Body of pancreas (tissue), 4 donors: ENCODE data around the gene STAC. TPM values are rescaled to one million over a fixed set of nuclear protein-coding genes. Genes with fewer than 3 reads are reported as not detected.

Experiments
- ATAC-seq: fragments of 150-250 bp; one replicate; pipeline ENCODE4 v1.9.1; 2016
- DNase-seq, 4 donors: peaks; one replicate each; pipeline ENCODE4 v3.0.0-alpha.2; 2019
- H3K27ac ChIP-seq, 4 donors: fragments of 200-600 bp; sonication (generic); 1 replicate in 3 of 4; 2 replicates in 1 of 4; pipeline versions ENCODE4 v1.5.1 to v1.6.1; 2016 to 2019; ENCODE audit warnings: mild to moderate bottlenecking in 1 of 4, mixed read lengths in 1 of 4, moderate library complexity in 1 of 4
- H3K27me3 ChIP-seq, 2 donors: fragments of 200-600 bp; sonication (generic); one replicate each; pipeline ENCODE4 v1.6.0; 2016; ENCODE audit warnings: mild to moderate bottlenecking in 1 of 2
- H3K36me3 ChIP-seq, 2 donors: fragments of 200-600 bp; sonication (generic); replicated peaks in 1 of 2; 2 replicates each; pipeline ENCODE4 v1.5.1; 2016; ENCODE audit warnings: low read depth in 2 of 2; ENCODE audit not compliant: insufficient read depth in 1 of 2
- H3K4me1 ChIP-seq: fragments of 200-600 bp; sonication (generic); one replicate; pipeline ENCODE4 v1.6.0; 2016
- H3K4me3 ChIP-seq, 2 donors: fragments of 200-600 bp; sonication (generic); 1 replicate in 1 of 2; 2 replicates in 1 of 2; pipeline ENCODE4 v1.5.1; 2016 to 2019
- H3K9me3 ChIP-seq, 3 donors: fragments of 200-600 bp; sonication (generic); 1 replicate in 2 of 3; 2 replicates in 1 of 3; pipeline ENCODE4 v1.5.1; 2016
- POLR2A ChIP-seq, 3 donors: fragments of 450-650 bp; IDR thresholded peaks; one replicate each; pipeline ENCODE4 v1.6.1; 2016; ENCODE audit warnings: antibody characterized with exemption in 3 of 3, mild to moderate bottlenecking in 2 of 3
- WGBS, 2 donors: methylation state at CpG; one replicate each; pipeline ENCODE4 v1.1.5; 2017; 5-methylcytosine and 5-hydroxymethylcytosine counted together
- intact Hi-C: fragments of 100-400 bp; cut with DNase I; formaldehyde crosslinking; loops from one replicate; pipeline ENCODE4 v1.15.1; 2023
- total RNA-seq, 2 donors: library from RNA; depleted of rRNA; stranded (reverse); fragments of >200 nt; gene quantifications; one replicate each; pipeline ENCODE4 v1.1.0, GENCODE V29; 2016
- TF ChIP-seq, protein P1 (sequence below), 7 experiments: fragments of 450-650 bp in 4 of 7; fragments of 200-600 bp in 3 of 7; sonication (generic) in 3 of 7; IDR thresholded peaks; one replicate each; pipeline ENCODE4 v1.5.1; 2016 to 2019; ENCODE audit warnings: antibody characterized with exemption in 7 of 7

Gene STAC
- total RNA-seq, 2 donors from 2014 or later = 1.3 TPM; not detected in 1

DNA sequence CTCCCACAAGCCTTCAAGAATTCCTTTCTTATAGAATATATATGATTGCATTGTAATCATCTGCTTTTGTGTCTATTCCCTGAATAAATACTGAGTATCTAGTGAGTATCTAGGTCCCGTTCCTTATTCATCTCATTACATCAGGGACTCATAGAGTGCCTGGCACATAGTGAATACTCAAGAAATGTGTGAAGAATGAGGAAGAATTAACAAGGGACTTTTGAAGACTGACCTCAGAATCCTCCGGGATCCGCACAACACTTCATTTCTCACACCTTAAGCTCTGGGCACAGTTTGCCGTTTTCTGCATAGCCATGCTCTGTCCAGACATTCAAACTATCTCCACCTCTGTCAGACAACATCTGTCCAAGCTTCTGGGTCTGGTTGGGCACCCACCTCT is 108.8 kb downstream of the STAC start:
- WGBS, 2 donors = 71 to 84% methylated on average over 4 of the region's 4 CpGs
- Histone ChIP-seq H3K27ac (no peak overlapping the region), H3K27me3 (no peaks in the 10 kb centered on the region), H3K4me3 (no peak overlapping the region), H3K4me1 (peaks cover 4% of the 10 kb centered on the region), H3K9me3 (no peaks in the 10 kb centered on the region), H3K36me3 (no peaks in the 10 kb centered on the region)
- ATAC-seq = no peak
- intact Hi-C loops = no loop called here
- no peak for DNase-seq
- TF ChIP-seq, protein P1, sequence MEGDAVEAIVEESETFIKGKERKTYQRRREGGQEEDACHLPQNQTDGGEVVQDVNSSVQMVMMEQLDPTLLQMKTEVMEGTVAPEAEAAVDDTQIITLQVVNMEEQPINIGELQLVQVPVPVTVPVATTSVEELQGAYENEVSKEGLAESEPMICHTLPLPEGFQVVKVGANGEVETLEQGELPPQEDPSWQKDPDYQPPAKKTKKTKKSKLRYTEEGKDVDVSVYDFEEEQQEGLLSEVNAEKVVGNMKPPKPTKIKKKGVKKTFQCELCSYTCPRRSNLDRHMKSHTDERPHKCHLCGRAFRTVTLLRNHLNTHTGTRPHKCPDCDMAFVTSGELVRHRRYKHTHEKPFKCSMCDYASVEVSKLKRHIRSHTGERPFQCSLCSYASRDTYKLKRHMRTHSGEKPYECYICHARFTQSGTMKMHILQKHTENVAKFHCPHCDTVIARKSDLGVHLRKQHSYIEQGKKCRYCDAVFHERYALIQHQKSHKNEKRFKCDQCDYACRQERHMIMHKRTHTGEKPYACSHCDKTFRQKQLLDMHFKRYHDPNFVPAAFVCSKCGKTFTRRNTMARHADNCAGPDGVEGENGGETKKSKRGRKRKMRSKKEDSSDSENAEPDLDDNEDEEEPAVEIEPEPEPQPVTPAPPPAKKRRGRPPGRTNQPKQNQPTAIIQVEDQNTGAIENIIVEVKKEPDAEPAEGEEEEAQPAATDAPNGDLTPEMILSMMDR (IDR thresholded peaks at IDR 0.05) = no peak
- no peak for TF ChIP-seq POLR2A (IDR thresholded peaks at IDR 0.05)

DNA sequence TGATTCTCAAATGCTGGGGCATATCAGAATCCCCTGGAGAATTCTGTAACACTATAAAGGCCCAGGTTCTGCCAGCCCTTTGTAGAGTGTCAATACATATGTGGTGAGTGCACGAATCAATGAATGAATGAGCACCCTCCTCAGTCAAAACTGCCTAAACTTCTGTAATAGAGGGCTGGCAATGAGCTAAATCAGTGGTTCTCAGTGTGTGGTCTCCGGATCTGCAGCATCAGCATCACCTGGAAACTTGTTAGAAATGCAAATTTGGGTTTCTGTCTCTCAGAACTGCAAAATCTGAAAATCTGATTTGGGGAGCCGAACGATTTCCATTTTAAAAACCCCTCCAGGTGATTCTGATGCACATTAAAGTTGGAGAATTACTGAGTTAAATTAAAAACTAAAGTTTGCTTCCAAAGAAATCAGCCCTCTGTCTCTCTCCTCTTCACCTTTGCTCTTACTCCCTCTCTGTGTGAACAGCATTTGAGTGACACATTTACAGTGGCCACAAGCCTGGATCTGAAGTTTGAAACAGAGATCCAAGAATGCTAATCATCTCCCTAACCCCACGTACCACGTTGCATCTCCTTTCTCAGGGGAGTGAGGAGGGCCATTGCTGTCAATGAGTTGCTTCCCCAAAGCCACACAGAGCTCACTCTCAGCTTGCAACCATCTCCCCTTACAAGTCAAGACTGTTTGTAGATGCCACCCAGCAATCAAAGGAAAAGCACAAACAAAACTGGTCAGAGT is 109.5 kb downstream of the STAC start:
- Histone ChIP-seq H3K9me3 (no peaks in the 10 kb centered on the region), H3K4me1 (peaks cover 4% of the 10 kb centered on the region), H3K27me3 (no peaks in the 10 kb centered on the region), H3K27ac (no peak overlapping the region), H3K4me3 (no peak overlapping the region), H3K36me3 (no peaks in the 10 kb centered on the region)
- WGBS, 2 donors = 39 to 41% methylated on average over 6 of the region's 6 CpGs
- no peak for ATAC-seq
- intact Hi-C loops = no loop called here
- no peak for TF ChIP-seq POLR2A (IDR thresholded peaks at IDR 0.05)
- TF ChIP-seq, protein P1 (IDR thresholded peaks at IDR 0.05) = no peak
- DNase-seq = no peak

DNA sequence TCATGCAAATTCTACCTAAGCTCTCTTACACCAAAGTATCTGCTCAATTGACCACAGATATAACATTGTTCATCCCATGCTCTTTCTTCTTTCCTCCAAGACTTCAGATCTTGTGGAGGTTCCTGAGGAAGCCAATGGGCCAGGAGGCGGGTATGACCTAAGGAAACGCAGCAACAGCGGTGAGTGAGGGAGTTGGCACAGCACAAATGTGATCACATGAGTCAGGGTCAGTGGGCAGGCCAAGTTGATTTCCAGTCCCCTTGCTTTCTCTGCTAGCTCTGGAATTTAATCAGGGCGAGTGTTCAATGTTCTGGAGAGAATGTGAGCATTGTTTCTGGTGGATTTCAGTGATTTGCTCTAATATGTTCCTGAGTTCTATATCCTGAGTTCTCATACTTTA is 112.7 kb downstream of the STAC start:
- no peak overlapping the region for H3K27ac ChIP-seq

DNA sequence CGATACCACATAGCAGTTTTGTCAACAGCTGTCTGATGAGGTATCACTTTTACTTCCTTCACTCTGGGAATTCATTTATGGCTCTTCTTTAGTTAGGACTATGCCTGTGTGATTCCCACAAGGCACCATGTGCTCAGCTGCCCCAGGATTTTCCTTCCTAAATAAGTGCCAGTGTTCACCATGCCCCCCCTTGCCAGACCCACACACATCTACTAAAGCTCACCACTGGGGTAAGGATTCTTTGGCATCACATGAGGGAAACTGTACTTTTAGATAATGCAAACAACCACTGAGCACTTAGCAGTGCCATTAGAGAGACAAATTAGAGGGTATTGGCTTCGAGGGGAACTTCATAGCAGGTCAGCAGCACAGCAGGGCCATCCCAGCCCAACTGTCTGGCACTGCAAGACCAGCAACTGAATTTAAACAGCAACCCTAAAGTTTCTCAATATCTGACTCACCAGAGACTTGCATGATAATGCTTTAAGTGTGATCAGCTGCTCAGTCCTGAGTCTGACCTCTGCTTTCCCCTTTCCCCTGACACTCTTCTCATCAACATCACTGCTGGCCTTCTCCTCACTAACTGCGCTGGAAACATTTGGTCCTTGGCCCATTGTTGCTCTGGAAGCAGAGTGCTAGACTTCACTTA is 114.3 kb downstream of the STAC start:
- DNase-seq (peak in 3 of 4 donors; percentile 7 to 28 (median 15)), ATAC-seq (peak; percentile 70)
- Histone ChIP-seq H3K27ac (no peak overlapping the region), H3K4me1 (peaks cover 4% of the 10 kb centered on the region), H3K9me3 (no peaks in the 10 kb centered on the region), H3K27me3 (no peaks in the 10 kb centered on the region), H3K4me3 (no peak overlapping the region), H3K36me3 (no peaks in the 10 kb centered on the region)
- TF ChIP-seq, protein P1 (IDR thresholded peaks at IDR 0.05) = no peak
- no peak for TF ChIP-seq POLR2A (IDR thresholded peaks at IDR 0.05)
- WGBS, 2 donors = 58% methylated on average over 3 of the region's 3 CpGs
- intact Hi-C loops = no loop called here

More for the DNA sequence above, 112.7 kb downstream of the STAC start:
- Histone ChIP-seq H3K27me3 (no peaks in the 10 kb centered on the region), H3K9me3 (no peaks in the 10 kb centered on the region), H3K4me1 (peaks cover 4% of the 10 kb centered on the region), H3K4me3 (no peak overlapping the region), H3K36me3 (no peaks in the 10 kb centered on the region)
- no peak for ATAC-seq
- intact Hi-C loops = no loop called here
- DNase-seq = no peak
- TF ChIP-seq POLR2A (IDR thresholded peaks at IDR 0.05) = no peak
- TF ChIP-seq, protein P1 (IDR thresholded peaks at IDR 0.05) = no peak
- WGBS, 2 donors = 61 to 85% methylated on average over 4 of the region's 4 CpGs
